CD4-positive, alpha-beta T cell treated with Interleukin-17A for 1 hour (primary cell): ENCODE data around the gene MAPT.

Experiments
- DNase-seq: peaks from one replicate; pipeline ENCODE4 v3.0.0-alpha.2; 2020

The MAPT gene

DNA sequence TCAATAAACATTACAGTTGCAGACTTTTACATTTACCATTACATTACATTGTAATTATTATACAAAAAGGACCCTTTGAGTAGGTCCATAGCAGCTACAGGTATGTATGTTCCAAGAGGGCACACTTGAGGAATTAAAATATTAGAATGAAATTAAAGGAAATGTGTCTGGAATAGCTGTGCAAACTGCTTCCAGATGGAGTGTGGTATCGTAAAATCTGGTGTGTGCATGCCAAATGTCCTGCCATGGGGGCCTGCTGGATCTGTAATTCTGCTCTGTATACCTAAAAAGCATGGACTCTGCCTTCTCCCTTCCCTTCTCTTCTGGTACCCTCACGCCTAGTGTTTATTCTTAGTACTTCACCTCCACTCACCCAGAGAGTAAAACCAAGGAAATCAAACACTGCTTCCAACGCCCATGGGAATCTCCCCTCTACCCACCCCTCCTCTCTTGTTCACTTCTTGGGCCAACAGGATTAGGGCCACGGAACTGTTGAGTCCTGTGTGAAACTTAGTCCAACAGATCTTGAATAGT lies 143.4 kb downstream of the MAPT start:
- no peak for DNase-seq

DNA sequence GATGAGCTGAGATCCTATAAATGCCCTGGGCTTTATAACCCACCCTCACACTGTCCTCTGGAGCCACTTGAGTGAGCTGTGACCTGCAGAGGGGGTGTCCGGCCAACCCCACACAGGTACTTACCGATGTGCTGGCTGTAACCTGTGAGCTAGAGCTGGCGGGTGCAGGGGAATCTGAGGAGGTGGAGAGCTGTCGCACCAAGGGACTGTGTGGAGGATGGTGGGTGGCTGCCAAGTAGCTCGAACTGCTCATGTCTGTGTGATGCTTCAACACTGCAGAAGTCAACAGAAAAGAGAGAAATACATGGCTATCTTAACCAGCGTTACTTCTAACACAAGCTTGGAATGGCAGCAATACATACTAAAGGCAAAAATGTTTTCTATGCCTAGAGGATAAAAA lies 144.1 kb downstream of the MAPT start:
- DNase-seq = no peak

DNA sequence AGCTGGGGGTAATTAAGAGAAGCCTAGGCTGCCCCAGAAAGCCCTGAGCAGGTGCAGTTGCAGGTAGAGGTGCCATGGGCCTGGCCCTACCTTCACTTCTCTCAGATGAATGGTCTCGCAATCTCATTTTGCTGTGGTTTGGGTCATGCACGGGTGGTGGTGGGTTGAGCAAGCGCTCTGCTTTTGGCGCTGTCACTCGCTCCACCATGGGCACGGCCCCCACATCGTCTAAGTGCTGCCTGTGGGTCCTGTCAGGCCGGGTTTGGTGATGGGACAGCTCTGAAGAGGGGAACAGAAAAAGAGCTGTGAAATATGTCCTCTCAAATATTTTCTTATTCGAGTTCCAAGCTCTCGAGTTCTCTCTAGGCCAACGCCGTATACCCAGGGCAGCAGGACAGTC lies 144.6 kb downstream of the MAPT start:
- no peak for DNase-seq

DNA sequence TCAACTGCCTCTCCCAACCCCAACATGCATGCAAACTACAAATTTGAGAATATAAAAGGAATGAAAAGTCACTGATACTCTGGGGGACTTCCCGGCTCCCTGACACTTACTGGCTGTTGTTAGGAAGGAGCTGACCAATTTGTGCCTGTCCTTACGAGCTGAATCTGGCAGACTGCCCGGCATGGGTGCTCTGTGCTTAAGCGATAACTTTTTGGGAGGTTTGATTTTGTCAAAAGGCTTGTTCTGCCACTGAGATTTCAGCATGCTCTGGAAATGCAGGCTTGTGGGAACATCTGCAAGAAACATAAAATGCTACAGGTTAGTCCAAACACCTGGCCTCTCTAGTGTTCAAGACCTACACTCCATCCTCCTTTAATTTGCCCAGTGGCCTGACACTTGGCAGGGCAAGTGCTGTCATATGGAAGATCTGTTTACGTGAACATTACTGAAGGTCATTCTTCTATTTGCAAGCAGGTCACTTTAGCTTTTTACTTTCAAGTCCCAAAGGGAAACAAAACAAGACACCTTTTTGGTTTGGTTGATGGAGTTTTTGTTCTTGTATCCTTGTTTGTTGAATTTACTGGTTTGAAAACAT lies 145.3 kb downstream of the MAPT start:
- no peak for DNase-seq

DNA sequence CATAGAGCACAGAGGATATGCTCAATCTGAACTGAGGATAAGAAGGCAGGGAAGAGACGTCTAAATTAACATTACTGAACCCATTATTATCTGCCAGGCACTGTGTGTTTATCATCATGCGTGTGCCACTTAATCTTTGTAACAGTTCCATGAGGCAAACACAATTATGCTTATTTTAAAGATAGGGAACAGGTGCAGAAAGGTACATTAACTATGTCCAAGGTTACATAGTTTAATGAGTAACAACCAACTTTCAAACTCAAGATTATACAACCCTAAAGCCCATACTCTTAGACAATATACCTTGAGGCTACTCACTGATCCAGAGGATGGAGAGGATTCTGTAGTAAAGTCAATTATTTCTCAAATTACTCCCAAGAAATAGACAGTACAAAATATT lies 147.9 kb downstream of the MAPT start:
- DNase-seq = no peak

DNA sequence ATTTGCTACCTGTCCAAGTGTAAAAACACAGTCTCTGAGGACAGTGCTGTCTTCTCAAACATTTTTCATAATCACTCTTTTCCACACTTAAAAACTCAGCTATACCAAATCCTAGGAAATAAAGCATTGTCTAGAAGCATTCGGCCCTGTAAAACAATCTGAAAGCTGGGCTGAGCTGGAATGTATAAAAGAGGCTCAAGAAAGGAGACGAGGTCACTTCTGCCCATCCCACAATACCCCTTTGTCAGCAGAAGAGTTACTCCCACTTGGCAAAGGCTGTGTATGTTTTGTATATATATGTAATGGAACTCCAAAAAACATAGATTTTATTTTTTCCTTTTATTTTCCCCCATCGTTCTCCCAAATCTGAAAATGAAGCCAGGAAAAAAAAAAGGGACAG lies 148.6 kb downstream of the MAPT start:
- DNase-seq = no peak

DNA sequence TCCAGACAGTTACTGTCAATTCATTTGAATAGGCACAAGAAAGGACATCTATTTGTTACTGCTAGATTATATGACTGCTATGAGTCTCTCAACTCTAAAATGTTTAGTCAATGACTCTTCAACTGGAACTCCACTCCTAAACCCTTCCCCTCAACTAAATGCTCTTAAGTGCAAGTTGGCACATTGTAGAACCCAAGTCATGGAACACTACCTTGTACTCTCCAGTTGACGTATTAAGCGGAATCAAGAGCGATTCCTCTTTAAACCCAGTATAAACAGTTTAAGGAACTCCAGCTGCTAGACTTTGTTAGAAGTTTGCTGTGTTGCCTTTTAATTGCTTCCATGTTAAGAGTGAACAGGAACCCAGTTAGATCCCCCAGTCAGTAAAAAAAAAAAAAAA lies 149.3 kb downstream of the MAPT start:
- DNase-seq = no peak

DNA sequence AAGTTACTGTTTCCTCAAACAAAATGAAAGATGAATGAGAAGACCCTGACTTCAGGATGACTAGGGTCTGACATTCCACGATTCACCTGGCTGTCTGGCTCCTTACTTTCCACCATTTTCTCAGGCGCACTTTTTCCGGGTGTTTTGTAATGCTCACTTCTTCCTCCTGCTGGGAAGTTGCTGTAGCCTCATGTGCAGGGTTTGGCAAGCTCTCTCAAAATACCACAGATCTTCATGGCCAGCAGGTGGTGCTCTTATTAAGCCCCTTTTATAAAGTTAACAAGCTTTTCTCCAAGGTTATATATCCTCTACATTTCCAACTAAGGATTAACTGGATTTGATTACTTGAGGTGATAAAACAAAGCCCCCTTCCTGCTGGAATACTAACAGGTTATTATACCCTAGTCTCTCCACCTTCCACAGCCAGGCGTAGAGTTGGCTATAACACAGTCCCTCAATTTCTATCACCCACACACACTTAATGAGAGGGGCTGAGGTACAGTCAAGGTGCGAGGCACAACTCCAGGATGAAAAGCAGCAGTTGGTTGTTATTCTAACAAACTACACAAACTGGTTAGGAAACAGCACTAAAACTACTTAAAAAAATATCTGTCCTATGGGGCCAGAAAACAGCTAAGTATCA lies 150.1 kb downstream of the MAPT start:
- DNase-seq = peak; percentile 71

DNA sequence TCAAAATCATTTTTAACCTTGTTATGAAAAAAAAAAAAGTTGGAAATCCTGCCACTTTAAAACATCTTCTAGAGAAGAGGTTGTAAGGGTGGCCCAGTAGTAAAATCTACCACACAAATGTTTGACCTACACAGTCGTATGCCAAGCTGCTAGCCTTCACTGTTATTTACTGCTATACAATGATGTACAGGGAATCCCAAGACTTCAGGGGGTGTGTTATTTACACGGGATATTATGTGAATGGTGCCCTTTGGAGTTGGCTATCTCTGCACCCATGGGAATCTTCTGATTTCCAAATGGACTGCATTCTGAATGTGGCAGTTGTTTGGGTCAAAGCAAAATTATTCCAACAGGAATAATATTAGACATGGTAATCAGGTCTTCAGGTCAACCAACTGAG lies 150.6 kb downstream of the MAPT start:
- DNase-seq = no peak

DNA sequence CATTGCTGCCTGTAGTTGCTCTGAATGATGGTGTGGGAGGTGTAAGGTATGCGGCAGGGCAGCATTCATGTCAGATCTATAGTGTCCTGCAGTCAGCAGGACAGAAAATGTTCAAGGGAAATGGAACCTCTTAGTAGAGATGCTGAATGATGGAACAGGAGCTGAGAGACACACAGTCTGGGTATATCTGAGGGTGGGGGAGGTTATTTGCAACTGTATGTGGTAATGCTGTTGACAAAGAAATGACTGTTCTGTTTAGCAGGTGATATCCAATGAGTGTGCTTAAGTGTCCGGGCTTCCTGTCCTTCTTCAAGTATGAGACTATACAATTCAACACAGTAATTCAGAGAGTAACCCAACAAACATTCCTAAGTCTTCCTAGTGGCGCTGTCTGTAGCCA lies 151.3 kb downstream of the MAPT start:
- no peak for DNase-seq

DNA sequence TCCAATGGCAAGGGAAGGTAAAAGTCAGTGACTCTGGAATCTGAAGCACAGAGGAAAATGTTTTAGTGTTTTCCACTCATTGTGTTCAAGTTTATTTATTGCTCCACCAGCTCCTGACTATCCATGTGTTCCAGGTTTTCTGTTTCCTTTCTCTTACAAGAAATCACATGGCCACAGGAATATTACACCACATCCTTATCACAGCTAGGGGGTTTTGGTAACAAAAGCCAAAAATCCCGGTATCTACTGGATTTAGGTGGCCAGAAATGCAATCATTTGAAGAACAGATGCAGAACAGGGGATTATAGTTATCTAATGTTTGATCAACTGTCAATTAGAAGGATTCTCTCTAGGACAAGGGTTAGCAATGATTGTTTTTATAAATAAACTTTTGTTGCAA lies 152.6 kb downstream of the MAPT start:
- no peak for DNase-seq

DNA sequence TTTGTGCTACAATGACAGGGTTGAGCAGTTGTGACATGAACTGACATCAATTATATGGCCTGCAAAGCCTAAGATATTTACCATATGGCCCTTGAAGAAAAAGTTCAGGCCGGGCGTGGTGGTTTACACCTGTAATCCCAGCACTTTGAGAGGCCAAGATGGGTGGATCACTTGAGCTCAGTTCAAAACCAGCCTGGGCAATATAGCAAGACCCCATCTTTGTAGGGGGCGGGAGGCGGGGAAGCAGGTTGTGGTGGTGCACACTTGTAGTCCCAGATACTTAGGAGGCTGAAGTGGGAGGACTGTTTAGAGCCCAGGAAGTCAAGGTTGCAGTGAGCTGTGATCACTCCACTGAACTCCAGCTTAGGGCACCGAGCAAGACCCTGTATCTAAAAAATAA lies 153.0 kb downstream of the MAPT start:
- no peak for DNase-seq

DNA sequence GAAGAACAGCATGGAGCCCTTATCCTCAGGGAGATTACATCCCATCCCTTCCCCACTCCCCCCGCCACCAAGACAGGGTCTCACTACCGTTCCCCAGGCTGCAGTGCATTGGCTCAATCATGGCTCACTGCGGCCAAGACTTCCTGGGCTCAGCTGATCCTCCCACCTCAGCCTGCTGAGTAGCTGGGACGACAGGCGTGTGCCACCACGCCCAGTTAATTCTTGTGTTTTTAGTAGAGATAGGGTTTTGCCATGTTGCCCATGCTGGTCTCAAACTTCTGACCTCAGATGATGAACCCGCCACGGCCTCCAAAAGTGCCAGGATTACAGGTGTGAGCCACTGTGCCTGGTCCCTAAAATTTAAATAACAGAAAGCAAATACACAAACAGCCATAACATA lies 153.5 kb downstream of the MAPT start:
- no peak for DNase-seq

DNA sequence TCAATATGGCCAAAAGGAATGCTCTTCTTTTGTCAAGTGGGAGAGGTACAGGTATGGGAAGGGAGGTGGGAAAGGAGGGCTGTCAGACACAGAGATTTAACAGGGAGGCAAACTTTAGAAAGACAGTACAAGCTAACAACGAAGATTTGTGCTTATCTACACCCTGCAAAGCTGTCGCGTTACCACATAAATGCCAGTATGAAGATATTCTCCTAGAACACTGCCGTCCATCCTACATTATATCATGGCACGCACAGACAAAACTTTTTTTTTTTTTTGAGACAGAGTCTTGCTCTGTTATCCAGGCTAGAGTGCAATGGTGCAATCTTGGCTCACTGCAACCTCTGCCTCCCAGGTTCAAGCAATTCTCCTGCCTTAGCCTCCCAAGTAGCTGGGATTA lies 155.3 kb downstream of the MAPT start:
- no peak for DNase-seq

DNA sequence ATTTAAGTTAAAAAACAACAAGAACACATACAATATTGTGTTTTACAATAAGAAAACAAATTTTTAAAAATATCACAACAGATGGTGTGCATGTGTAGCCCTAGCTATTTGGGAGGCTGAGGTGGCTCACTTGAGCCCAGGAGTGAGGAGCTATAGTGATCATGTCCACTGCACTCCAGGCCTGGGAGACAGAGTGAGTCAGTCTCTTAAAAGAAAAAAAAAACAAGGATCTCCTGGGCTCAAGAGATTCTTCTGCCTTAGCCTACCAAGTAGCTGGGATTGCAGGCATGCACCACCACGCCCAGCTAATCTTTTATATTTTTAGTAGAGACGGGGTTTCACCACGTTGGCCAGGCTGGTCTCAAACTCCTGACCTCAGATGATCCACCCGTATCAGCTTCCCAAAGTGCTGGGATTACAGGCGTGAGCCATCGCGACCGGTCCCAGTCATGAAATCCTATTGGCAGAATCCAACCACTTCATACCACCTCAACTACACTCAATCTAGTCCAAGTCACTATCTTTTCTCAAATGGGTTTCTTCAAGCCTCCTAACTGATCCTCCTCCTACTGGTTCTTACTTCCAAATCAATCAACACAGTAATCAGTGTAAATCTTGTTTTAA lies 159.7 kb downstream of the MAPT start:
- DNase-seq = no peak

DNA sequence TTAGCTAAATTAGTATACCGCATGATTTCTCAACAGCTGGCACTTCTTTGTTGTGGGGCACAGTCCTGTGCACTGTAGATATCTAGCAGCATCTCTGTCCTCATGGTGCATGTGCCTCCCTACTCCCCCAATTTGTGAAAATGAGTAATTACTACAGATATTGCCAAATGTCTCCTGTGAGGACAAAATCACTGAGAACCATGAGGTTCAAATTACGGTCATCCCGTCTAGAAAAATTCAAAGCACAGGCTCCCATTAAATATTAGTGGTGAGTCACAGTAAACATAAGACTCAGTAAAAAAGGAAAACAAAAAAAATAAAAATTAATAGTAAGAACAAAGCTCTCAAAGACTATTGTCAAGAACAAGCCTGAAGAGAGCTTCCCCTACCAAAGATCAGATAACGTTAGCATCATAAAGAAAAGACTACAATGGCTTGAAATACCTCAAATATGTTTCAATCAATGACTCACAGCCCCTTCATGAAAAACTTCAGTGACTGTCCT lies 162.5 kb downstream of the MAPT start:
- no peak for DNase-seq

DNA sequence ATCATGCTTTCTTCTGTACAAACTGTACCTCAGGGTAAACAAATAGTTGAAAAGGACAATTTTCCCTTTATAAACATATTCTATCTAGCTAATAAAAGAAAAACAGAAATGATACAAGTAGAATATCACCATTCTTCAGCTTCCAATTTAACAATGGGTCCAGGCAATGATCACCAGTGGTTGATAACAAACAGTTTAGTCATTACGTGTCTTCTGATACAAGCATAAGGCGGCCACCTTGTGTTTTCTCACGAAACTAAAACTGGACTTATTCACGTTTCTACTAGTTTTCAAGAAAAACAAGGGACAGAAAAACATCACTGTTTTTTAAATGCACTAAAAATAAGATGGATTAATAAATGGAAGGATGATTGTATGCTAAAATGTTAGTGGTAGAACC lies 163.0 kb downstream of the MAPT start:
- no peak for DNase-seq

DNA sequence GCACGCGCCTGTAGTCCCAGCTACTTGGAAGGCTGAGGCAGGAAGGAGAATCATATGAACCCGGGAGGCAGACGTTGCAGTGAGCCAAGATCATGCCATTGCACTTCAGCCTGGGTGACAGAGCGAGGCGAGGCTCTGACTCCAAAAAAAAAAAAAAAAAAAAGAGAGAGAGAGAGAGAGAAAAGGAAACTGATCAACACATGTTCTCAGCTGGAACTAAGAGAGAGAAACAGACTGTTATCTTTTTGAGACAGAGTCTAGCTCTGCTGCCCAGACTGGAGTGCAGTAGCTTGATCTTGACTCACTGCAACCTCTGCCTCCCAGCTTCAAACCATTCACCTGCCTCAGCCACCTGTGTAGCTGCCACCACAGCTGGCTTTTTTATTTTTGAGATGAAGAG lies 165.1 kb downstream of the MAPT start:
- DNase-seq = no peak

DNA sequence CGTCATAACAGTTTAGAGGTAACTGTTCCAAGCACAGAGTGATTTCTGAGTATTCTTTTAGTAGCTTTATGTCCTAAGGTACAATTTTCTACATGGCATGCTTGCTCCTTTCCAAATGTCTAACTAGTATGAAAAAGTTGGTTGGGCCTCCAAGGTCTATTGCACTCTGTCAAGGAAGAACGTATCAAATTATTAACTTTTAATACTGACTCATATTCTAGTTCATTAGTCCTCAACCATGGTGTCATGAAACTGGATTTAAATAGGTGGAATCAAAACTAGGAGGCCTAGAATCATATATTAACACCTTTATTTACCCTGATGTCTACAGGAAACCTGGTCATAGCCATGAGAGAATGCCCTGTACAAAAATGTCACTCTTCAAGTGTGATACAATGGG lies 166.1 kb downstream of the MAPT start:
- no peak for DNase-seq

DNA sequence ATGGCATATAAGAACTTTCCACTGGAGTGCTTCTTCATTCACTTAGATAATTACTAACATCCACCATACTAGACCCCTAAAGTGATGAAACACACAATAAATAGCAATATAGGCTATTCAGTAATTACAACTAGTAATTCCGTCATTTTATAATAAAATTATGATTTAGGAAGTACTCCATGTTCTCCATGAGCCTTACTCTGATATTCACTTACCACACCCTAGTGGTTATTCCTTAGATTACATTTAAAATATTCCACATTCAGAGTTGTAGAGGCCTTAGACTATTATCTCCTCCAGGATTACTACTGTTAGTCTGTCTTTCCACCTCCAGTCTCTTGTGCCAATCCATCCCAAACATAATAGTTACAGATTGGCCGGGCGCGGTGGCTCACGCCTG lies 167.1 kb downstream of the MAPT start:
- peak; percentile 5 for DNase-seq

DNA sequence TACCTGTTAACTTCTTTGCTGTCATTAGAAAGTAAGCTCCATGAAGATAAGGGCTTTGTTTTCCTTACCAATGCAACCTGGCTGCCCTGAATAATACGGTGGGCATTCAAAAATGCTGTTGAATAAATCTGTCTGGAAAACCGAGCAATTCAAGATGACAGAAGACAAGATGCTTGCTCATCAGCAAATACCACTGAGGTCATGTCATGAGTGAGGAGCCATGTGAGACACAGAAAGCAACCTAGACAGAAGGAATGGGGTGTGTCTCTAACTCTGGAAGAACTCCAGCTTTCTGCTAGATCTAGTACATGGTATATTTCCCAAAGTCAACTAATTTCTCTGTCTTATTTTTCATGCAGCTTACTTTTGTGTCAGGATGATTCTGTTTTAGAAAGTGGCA lies 168.9 kb downstream of the MAPT start:
- no peak for DNase-seq

DNA sequence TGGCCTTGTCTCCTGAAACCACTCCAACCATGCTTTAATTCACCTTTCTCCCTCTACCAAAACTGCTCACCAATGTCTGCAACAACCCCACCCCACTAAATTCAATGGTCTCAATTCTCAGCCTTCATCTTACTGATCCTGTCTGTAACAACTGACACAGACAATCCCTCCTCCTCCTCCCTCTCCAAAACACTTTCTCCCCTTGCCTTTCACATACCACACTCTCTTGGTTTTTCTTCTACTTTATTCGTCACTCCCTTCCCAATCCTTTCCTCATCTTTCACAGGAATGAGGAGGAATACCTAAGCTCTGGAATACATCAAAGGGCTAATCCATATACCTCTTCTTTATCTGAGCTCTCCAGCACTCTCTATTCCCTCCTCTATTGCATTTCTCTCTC lies 170.1 kb downstream of the MAPT start:
- no peak for DNase-seq

DNA sequence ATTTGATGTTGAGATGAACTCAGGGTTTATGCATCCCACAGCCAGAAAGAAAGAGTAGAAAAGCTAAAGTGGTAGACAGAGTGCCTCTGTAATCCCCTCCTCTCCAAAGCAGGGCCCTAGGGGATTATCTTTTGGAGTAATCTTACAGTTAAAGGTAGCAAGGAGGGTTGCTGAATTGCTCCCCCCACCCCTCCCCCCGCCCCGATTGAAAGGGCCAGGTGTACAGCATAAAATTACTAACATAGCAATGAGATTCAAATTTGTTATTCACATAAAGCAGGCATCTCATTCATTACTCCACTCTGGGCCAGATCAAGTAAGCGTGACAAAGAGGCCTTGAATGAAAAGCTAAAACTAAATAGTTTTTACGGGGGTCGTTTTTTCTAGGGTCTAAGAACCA lies 177.4 kb downstream of the MAPT start:
- no peak for DNase-seq

DNA sequence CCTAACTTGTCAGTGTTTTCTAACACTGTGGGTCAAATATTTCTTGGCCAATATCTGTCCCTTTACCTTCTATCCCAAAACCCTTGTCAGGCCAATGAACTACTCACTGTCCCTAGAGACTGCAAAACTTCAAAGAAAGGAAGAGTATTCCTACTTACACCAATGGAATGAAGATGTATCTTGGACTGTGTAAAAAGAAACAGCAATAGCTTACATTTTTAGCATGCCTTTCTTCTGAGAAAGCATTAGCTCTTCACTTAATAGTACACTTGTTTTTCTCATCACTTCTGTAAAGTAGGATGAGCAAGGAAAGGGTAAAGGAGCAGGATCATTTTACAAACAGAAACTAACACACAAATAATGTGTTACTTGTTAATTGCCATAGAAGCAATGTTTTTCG lies 178.6 kb downstream of the MAPT start:
- DNase-seq = no peak

DNA sequence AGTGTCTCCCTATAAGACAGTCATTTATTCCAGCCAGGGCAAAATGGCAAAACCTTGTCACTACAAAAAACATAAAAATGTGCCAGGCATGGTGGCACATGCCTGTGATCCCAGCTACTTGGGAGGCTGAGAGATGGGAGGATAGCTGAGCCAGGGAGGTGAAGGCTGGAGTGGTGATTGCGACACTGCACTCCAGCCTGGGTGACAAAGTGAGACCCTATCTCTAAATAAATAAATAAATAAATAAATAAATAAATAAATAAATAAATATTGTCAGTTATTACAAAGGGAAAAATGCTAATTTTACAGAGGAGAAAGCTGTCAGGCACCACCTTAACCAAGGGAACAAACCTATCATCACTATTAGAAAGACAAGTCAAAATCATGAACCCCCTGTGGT lies 180.2 kb downstream of the MAPT start:
- no peak for DNase-seq
